NCI-H510A treated with DMSO at 0.1 percent for 48 hours (cell line): ENCODE results near the gene FLVCR2.
"Not testable (repeated sequence)": the region's sequence is repeated elsewhere in the genome, so short reads cannot be mapped to it uniquely, and the experiment has no call there.

Experiments used
- DNase-seq: peaks from one replicate; lab custom pipeline; 2025; lab: John Stamatoyannopoulos, UW

FLVCR2 gene

GRCh38 chr14:75591987-75592575, 13.7 kb downstream of the FLVCR2 start:
- DNase-seq: no peak

- no peak for DNase-seq
These were observed 16.8 kb downstream of the FLVCR2 start for GRCh38 chr14:75595226-75595625.

- no peak for DNase-seq
These were observed 18.7 kb downstream of the FLVCR2 start for GRCh38 chr14:75597149-75597548.

- not testable (repeated sequence) for DNase-seq
These were observed 21.7 kb downstream of the FLVCR2 start for GRCh38 chr14:75600100-75600499.

- DNase-seq: not testable (repeated sequence)
These were observed 22.6 kb downstream of the FLVCR2 start for GRCh38 chr14:75601061-75601460.

GRCh38 chr14:75602503-75602902, 24.1 kb downstream of the FLVCR2 start:
- DNase-seq: no peak

GRCh38 chr14:75604979-75605851, 26.8 kb downstream of the FLVCR2 start:
- DNase-seq: no peak

- no peak for DNase-seq
These were observed 27.5 kb downstream of the FLVCR2 start for GRCh38 chr14:75605916-75606315.

GRCh38 chr14:75607044-75607443, 28.6 kb downstream of the FLVCR2 start:
- DNase-seq: no peak

GRCh38 chr14:75607842-75608640, 29.6 kb downstream of the FLVCR2 start:
- no peak for DNase-seq

- no peak for DNase-seq
These were observed 30.7 kb downstream of the FLVCR2 start for GRCh38 chr14:75609116-75609515.

GRCh38 chr14:75609606-75610475, 31.4 kb downstream of the FLVCR2 start:
- no peak for DNase-seq

- no peak for DNase-seq
These were observed 32.4 kb downstream of the FLVCR2 start for GRCh38 chr14:75610834-75611233.

- DNase-seq: no peak
These were observed 33.7 kb downstream of the FLVCR2 start for GRCh38 chr14:75612157-75612556.

GRCh38 chr14:75614179-75614578, 35.8 kb downstream of the FLVCR2 start:
- no peak for DNase-seq

- no peak for DNase-seq
These were observed 36.8 kb downstream of the FLVCR2 start for GRCh38 chr14:75615200-75615599.

- no peak for DNase-seq
These were observed 41.1 kb downstream of the FLVCR2 start for GRCh38 chr14:75619548-75619947.

GRCh38 chr14:75625034-75625433, 46.6 kb downstream of the FLVCR2 start:
- no peak for DNase-seq

- no peak for DNase-seq
These were observed 48.0 kb downstream of the FLVCR2 start for GRCh38 chr14:75626396-75626795.

- DNase-seq: no peak
These were observed 48.4 kb downstream of the FLVCR2 start for GRCh38 chr14:75626863-75627262.

GRCh38 chr14:75627406-75627805, 49.0 kb downstream of the FLVCR2 start:
- no peak for DNase-seq

- DNase-seq: peak; percentile 29
These were observed 50.4 kb downstream of the FLVCR2 start for GRCh38 chr14:75628816-75629215.
